ENCODE measurements around the gene SNRNP35.

The SNRNP35 gene

DNA sequence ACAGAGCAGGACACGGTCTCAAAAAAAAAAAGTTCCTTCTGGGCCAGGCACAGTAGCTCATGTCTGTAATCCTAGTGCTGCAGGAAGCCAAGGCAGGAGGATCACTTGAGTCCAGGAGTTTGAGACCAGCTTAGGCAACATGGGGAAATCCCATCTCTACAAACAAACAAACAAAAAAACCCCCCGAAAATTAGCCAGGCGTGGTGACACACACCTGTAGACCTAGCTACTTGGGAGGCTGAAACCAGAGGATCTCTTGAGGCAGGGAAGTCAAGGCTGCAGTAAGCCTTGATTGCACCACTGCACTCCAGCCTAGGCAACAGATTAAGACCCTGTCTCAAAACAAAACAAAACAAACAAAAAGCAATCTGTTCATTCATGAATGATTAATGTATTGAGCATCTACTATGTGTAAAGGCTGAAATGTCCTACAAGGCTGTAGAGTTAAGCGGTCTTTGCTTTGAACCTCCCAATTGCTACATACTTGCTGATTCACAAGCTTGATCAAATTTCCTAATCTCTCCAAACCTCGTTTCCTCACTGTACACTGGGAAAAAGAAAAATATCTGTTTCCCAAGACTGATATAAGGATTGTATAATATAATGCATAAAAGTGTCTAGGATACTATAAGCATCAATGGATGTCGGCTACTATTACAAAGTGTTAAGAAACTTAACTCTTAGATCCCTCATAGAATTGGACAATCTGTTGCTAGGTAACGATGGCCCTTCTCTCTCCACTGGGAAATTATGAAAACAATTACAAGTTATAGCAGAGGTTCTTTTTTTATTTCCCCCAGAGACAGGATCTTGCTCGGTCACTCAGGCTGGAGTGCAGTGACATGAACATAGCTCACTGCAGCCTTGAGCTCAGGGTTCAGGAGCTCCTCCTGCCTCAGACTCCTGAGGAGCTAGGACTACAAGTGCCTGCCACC, 13.6 kb upstream of the SNRNP35 start:
- TF ChIP-seq ZBTB7A (IDR thresholded peaks at IDR 0.05; ENCODE audit: low read depth) = no peak

DNA sequence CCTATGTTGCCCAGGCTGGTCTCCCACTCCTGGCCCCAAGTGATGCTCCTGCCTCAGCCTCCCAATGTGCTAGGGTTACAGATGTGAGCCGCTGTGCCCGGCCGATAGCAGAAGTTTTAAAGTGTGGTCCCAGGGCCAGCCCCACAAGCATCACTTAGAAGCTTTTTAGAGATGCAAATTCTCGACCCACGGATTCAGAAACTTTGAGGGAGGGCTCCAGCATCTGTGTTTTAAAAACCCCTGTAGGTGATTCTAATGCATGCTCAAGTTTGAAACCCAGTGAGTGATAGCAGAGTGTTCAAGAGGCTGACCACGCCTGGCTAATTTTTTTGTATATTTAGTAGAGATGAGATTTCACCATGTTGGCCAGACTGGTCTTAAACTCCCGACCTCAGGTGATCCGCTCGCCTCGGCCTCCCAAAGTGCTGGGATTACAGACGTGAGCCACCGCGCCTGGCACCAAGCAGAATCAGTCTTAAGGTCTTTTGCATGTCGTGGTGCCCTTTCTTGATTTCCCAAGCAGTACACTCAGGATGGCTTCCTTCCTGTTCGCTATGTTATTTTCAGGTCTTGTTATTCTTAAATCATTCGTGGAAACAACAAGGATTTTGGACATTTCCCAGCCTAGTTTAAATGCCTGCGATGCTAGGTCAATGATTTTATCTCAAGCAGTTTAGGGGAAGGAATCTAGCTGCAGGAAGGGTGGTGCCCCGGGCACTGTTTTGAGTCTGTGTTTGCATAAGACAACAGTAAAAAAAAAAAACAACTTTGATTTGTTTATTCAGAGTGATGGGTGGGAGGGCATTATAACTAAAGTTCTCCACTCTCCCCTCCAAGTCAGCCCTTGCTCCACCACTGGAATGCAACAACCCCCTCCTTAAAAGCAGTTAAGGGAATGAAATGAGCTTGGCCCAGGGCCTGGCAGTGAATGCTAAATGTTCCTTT, 12.3 kb upstream of the SNRNP35 start:
- TF ChIP-seq, protein P1, sequence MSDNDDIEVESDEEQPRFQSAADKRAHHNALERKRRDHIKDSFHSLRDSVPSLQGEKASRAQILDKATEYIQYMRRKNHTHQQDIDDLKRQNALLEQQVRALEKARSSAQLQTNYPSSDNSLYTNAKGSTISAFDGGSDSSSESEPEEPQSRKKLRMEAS (IDR thresholded peaks at IDR 0.05) = no peak
- TF ChIP-seq TAF1 (IDR thresholded peaks at IDR 0.05; ENCODE audit: low read depth) (no peak), CEBPB (IDR thresholded peaks at IDR 0.05) (no peak), YY1 (IDR thresholded peaks at IDR 0.05; ENCODE audit: low read depth) (no peak), NFIC (IDR thresholded peaks at IDR 0.05) (no peak), ZBTB7A (IDR thresholded peaks at IDR 0.05; ENCODE audit: low read depth) (no peak), TCF12 (IDR thresholded peaks at IDR 0.05; ENCODE audit: low read depth) (no peak), RAD21 (IDR thresholded peaks at IDR 0.05; ENCODE audit: low read depth) (no peak), CREB1 (IDR thresholded peaks at IDR 0.05; ENCODE audit: low read depth) (no peak), EGR1 (IDR thresholded peaks at IDR 0.05) (no peak), EP300 (IDR thresholded peaks at IDR 0.05; ENCODE audit: borderline replicate concordance) (no peak), FOXM1 (IDR thresholded peaks at IDR 0.05; ENCODE audit: borderline replicate concordance, low read depth) (no peak), TEAD4 (IDR thresholded peaks at IDR 0.05) (no peak)
- TF ChIP-seq, protein P2, sequence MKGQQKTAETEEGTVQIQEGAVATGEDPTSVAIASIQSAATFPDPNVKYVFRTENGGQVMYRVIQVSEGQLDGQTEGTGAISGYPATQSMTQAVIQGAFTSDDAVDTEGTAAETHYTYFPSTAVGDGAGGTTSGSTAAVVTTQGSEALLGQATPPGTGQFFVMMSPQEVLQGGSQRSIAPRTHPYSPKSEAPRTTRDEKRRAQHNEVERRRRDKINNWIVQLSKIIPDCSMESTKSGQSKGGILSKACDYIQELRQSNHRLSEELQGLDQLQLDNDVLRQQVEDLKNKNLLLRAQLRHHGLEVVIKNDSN (IDR thresholded peaks at IDR 0.05) = no peak
- TF ChIP-seq, protein P3, sequence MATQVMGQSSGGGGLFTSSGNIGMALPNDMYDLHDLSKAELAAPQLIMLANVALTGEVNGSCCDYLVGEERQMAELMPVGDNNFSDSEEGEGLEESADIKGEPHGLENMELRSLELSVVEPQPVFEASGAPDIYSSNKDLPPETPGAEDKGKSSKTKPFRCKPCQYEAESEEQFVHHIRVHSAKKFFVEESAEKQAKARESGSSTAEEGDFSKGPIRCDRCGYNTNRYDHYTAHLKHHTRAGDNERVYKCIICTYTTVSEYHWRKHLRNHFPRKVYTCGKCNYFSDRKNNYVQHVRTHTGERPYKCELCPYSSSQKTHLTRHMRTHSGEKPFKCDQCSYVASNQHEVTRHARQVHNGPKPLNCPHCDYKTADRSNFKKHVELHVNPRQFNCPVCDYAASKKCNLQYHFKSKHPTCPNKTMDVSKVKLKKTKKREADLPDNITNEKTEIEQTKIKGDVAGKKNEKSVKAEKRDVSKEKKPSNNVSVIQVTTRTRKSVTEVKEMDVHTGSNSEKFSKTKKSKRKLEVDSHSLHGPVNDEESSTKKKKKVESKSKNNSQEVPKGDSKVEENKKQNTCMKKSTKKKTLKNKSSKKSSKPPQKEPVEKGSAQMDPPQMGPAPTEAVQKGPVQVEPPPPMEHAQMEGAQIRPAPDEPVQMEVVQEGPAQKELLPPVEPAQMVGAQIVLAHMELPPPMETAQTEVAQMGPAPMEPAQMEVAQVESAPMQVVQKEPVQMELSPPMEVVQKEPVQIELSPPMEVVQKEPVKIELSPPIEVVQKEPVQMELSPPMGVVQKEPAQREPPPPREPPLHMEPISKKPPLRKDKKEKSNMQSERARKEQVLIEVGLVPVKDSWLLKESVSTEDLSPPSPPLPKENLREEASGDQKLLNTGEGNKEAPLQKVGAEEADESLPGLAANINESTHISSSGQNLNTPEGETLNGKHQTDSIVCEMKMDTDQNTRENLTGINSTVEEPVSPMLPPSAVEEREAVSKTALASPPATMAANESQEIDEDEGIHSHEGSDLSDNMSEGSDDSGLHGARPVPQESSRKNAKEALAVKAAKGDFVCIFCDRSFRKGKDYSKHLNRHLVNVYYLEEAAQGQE (IDR thresholded peaks at IDR 0.05; ENCODE audit: low read depth) = no peak

DNA sequence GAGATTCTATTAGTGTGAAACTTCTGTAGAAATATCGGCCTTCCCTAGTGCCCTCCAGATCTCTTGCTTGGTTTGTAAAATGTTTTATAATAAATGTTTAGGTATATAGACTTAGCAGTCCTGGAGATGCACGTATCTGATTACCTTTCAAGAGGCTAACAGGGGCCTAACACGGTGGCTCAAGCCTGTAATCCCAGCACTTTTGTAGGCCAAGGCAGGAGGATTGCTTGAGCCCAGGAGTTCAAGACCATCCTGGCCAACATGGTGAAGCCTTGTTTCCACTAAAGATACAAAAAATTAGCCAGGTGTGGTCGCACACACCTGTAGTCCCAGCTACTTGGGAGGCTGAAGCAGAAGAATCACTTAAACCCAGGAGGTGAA, 11.6 kb upstream of the SNRNP35 start:
- TF ChIP-seq FOXM1 (IDR thresholded peaks at IDR 0.05; ENCODE audit: borderline replicate concordance, low read depth) = no peak

DNA sequence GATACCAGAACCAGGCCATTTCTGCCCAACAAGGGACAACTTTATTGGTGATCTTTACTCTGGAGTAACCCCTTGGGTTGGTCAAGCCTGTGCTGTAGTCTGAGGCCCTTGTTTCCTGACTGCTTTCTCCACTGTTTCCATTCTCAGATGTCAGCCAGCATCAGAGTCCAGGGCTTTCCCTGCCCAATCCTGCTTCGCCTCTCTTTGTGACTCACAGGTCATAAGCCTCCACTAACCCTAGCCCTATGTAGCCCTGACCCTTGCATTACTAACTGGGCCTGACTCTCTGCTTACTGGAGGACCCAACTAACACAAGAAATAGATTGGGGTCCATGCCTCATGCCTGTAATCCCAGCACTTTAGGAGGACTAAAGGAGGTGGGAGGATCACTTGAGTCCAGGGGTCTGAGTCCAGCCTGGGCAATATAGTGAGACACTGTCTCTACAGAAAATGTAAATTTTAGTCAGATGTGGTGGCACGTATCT, 8.6 kb upstream of the SNRNP35 start:
- TF ChIP-seq CEBPB (IDR thresholded peaks at IDR 0.05) = no peak
- TF ChIP-seq, protein P3 (IDR thresholded peaks at IDR 0.05; ENCODE audit: low read depth) = no peak
- no peak for TF ChIP-seq FOXM1 (IDR thresholded peaks at IDR 0.05; ENCODE audit: borderline replicate concordance, low read depth)
- TF ChIP-seq, protein P2 (IDR thresholded peaks at IDR 0.05) = no peak
- TF ChIP-seq, protein P1 (IDR thresholded peaks at IDR 0.05) = no peak
- TF ChIP-seq CREB1 (IDR thresholded peaks at IDR 0.05; ENCODE audit: low read depth) = no peak
- TF ChIP-seq EP300 (IDR thresholded peaks at IDR 0.05; ENCODE audit: borderline replicate concordance) = no peak
- no peak for TF ChIP-seq ZBTB7A (IDR thresholded peaks at IDR 0.05; ENCODE audit: low read depth)
- no peak for TF ChIP-seq TCF12 (IDR thresholded peaks at IDR 0.05; ENCODE audit: low read depth)
- TF ChIP-seq EGR1 (IDR thresholded peaks at IDR 0.05) = no peak
- TF ChIP-seq RAD21 (IDR thresholded peaks at IDR 0.05; ENCODE audit: low read depth) = no peak

DNA sequence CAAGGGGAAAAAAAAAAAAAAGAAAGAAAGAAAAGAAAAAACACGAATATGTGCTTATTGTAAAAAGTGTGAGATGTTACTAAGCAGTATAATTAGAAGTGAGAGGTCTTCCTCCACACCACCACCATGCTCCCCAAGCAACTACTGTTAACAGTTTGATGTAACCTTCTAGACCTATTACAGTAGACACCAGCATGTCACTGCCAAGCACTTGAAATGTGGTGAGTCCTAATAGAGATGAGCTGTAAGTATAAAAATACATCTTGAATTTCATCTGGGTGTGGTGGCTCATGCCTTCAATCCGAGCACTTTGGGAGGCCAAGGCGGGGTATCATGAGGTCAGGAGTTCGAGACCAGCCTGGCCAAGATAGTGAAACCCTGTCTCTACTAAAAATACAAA, 8.1 kb upstream of the SNRNP35 start:
- TF ChIP-seq CREB1 (IDR thresholded peaks at IDR 0.05; ENCODE audit: low read depth) (no peak), EGR1 (IDR thresholded peaks at IDR 0.05) (no peak), EP300 (IDR thresholded peaks at IDR 0.05; ENCODE audit: borderline replicate concordance) (no peak), CEBPB (IDR thresholded peaks at IDR 0.05) (no peak), NFIC (IDR thresholded peaks at IDR 0.05) (no peak), TEAD4 (IDR thresholded peaks at IDR 0.05) (no peak), YY1 (IDR thresholded peaks at IDR 0.05; ENCODE audit: low read depth) (no peak)
- TF ChIP-seq, protein P1 (IDR thresholded peaks at IDR 0.05) = no peak
